RKO (cell line): ENCODE data around the gene OSBPL6.
"Not testable (repeated sequence)": the region's sequence is repeated elsewhere in the genome, so short reads cannot be mapped to it uniquely, and the experiment has no call there.

Experiments used
- DNase-seq: peaks from one replicate; pipeline ENCODE4 v3.0.0-alpha.2; 2016; ENCODE audit warnings: low spot score

The OSBPL6 gene

DNA sequence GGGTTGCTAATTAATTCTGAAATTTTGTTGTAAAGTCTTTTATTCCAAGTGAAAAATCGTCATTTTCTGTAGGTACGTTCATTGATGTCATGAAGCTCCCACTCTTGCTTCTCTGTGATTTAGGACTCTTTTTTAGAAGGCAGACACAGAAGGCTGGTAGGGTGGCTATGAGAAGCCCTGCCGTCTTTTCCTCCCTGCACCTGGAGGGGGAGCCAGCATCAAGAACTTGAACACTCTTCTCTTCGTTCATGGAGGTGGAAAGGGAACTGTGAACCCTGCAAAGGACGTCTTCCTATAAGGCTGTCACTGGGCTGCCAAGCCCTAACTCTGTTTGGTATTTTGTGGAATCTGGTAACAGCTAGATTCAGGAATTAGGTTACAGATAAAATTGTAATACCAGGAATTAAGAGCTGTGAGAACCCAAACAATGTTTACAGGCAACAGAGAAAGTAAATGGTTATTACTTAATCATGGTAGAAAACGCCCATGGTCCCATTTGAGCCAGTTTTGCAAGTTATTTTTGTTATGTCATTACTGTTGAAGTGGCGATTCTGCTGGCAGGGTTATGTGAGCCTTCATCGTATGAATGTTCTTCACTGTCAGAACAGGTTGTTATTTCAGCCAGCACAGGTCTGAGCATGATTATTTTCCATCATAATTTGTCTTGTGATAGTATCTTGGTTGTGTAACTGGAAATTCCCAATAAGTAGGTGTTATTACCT is 112.2 kb downstream of the OSBPL6 start:
- DNase-seq: peak; percentile 56

DNA sequence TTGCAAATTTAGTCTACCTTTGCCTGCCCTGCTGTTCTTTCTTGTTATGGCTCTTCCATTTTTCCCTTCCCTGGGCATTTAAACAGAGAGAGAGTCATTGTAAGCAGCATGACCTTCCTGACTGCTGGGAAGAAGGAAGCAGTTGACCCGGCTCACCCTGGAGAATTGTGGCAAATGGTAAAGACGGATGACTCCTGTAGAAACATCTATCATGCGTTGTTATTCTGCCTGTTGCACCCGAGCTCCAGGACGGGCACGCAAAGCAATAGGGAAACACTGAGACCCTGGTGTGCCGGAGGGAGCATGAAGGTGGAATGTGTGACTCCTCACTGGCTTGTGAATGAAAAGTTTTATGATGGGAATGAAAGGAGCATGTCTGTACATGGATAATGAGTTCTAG is 113.3 kb downstream of the OSBPL6 start:
- DNase-seq: no peak

DNA sequence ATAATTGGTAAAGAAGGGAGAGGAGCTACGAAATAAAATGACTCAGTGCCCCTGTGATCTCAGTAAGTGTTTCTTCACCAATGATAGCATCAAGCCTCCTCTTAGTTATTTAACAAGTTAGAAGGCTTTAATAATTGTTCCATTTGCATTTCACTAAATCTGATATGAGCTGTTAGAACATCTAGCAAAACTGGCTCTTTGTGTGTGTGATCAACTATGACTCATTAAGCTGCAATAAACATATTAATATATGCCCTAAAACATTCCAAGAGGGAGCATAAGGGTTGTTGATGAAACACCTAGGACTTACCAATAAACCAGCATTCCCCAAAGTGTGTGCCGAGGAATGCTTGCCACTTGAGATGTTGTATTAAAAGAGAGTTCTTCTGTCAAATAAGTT is 115.2 kb downstream of the OSBPL6 start:
- DNase-seq: no peak

DNA sequence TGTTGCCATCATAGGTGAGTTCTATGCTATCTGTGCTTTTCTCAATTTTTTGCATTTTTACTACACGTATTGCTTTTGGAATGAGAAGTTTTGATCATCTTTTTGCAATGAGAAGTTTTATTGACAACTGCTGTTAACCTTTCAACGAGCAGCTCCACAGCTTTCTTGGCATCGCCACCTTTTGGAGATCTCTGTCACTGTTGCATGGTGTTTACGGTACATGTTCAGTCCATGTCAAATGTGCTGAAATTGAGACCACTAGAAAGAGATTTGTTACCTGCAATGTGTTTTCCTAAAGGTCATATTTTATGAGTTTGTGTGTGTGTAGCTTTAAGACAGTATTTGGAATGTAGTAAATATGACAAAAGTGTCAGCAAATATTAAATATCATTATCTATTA is 120.8 kb downstream of the OSBPL6 start:
- no peak for DNase-seq

- DNase-seq: no peak
Measured at GRCh38 chr2:178315488-178315948, 121.2 kb downstream of the OSBPL6 start.

GRCh38 chr2:178317811-178318210 is 123.5 kb downstream of the OSBPL6 start:
- no peak for DNase-seq

- no peak for DNase-seq
Measured at GRCh38 chr2:178320011-178320585, 125.8 kb downstream of the OSBPL6 start.

GRCh38 chr2:178322068-178322467 is 127.8 kb downstream of the OSBPL6 start:
- no peak for DNase-seq

DNA sequence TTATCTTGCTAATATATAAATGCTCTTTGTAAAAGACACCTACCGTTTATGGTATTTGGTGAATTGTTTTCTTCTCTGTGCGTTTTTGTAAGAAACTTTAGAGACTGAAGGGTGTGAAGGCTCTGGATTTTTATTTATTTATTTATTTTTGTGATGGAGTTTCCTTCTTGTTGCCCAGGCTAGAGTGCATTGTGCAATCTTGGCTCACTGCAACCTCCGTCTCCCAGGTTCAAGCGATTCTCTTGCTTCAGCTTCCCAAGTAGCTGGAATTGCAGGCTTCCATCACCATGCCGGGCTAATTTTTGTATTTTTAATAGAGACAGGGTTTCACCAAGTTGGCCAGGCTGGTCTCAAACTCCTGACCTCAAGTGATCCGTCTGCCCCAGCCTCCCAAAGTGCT is 129.0 kb downstream of the OSBPL6 start:
- DNase-seq: not testable (repeated sequence)

DNA sequence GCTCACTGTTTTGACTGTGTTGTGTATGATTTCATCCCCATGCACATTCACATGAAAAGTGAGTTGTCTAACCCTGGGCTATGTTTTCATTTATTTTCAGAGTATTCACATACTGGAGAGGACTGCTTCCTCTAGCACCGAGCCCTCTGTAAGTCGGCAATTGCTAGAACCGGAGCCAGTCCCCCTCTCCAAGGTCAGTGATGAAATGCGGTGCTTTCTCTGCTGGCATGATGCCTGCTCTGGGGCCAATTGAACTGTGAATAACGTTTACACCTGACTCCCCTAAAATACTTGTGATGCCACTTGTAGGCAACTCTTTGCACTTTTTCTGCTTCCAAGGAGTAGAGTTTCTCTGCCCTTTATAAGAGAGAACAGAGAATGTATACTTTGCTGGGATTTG is 129.8 kb downstream of the OSBPL6 start:
- DNase-seq: no peak

- DNase-seq: no peak
Measured at GRCh38 chr2:178325268-178325667, 131.0 kb downstream of the OSBPL6 start.

DNA sequence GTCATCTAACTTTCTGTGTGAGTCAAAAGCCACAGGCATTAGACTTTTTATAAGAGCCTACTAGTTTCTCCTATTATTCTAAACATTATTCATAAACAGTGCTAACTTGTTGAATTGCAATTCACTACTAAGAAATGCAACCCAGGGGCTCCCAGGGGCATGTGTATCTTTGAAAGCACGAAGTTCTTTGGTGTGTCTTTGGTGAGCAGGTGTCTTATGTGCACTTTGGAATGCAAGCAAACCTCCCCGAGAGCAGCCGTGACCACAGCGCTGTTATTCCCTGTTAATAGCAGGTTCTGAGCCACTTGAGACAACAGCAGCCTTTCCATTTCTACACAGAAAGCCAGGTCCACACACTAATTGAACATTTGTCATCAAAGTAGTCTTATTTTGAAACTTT is 133.2 kb downstream of the OSBPL6 start:
- DNase-seq: no peak

DNA sequence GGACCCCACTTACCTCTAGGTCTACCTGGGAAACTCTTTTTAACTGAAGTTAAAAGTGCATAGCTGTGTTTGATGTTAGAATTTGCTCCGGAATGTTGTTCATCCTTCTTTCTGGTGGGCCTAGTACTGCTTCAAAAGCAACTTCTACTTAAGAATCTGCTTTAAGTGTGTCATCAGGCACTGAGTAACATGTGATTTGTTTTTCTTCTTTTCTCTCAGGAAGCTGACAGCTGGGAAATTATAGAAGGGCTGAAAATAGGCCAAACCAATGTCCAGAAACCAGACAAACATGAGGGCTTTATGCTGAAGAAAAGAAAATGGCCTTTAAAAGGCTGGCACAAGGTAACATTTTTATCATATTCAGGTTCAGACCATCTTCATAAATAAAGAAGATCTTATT is 133.7 kb downstream of the OSBPL6 start:
- no peak for DNase-seq

- DNase-seq: no peak
Measured at GRCh38 chr2:178330175-178331017, 136.1 kb downstream of the OSBPL6 start.

DNA sequence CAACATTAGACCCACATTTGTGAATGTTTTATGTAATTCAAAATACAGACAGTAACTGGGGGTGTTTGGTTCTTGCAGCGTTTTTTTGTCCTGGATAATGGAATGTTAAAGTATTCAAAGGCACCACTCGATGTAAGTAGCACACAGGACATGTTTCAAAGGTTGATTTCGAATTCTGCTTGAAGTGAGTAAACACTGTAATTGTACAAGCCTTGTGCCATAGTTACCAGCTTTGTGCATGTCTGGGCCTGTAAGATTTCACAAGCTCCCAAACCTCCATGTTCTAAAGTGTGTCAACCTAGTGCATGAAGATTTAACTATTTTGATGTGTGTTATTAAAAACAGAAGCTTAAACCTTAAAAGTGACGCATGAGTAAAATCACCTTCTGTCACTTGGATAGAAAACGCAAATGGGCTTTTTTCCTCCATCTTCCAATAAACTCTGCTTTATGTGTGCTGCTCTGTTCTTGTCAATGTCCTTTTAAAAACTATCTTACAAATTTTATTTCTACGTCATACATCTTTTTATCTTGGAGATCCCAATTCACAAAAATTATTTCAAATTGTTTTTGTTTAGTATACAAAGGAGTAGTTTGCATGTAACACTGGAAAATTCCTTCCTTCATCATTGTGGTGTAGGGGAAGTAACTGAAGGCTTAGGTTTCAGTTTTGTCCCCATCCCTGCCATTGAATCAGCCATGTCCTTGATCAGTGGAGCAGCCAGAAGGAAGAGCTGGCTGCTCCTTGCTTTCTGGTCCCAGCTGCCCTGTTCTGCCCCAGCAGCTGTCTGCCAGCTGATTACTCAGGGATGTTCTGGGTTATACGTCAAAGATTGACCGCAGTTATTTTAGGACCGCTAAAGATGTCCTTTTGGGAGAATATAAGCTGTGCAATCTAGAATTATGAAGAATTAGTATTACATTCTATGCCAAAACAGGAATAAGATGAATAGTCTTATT is 137.4 kb downstream of the OSBPL6 start:
- no peak for DNase-seq

- DNase-seq: no peak
Measured at GRCh38 chr2:178333851-178334250, 139.5 kb downstream of the OSBPL6 start.

DNA sequence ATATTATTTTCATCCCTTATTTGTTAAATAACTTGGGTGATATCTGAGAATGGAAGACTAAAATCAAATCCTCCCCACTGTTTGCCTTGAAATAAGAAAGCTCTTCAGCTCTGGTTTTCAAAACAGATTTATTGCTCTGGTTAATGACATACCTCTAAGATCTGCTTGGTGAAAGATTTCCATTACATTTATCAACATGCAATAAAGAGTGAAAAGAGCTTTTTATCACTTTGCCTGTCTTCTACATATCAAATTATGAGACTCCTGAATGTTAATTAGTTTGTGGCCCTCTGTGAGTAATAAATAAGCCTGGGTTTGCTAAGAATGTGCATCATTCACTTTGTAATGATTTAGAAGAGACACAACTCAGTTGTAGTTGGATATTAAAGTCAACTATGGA is 140.9 kb downstream of the OSBPL6 start:
- no peak for DNase-seq

- no peak for DNase-seq
Measured at GRCh38 chr2:178344121-178344520, 149.8 kb downstream of the OSBPL6 start.

GRCh38 chr2:178345951-178346350 is 151.6 kb downstream of the OSBPL6 start:
- no peak for DNase-seq

DNA sequence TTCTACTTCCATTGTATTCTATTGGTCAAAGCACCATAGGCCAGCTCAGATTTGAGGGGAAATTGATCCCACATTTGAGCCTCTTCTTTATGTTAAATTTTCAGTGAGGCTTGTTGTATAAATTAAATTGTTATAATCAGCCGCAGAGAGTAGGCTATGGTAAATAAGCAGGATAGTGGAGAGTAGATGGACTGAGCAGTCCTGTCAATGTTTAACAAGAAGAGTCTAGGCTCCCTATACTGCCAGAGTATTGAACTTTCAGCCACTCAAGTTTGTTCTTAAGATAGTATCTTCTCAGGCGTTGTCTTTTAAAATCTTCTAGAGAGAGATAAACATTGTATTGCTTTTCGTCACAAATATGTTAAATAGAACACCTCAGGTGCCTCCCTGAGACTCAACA is 155.7 kb downstream of the OSBPL6 start:
- DNase-seq: no peak

GRCh38 chr2:178357704-178358103 is 163.4 kb downstream of the OSBPL6 start:
- not testable (repeated sequence) for DNase-seq
